Measurements from ENCODE around the gene DAB1. TPM values are rescaled to one million over a fixed set of nuclear protein-coding genes. Genes with fewer than 3 reads are reported as not detected.
"Not testable (repeated sequence)": the region's sequence is repeated elsewhere in the genome, so short reads cannot be mapped to it uniquely, and the experiment has no call there.

Gene DAB1
- total and polyA plus RNA-seq, 2 of the 8 experiments (the other 6 are each of a cell fraction or from before 2014, with no cell fraction given) = 4.4 to 11.8 TPM

DNA sequence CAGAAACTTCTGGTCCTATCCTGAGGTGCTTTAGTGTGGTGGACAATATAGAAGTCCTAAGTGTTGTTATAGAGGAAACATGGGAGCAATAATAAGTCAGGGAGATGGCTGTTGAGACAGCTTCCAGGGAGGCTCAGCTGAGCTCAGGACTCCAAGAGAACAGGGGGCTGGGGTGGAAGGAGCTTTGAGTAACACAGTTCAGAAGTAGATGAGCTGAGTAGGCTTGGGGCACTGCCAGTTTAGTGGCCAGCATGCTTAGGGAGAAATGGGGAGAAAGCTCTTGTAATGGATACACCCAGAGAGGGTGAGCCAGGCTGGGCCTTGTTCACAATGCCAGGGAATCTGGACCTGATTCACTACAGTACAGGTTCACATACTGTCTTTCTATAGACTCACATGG, 201.6 kb downstream of the DAB1 start (continued):
- TF ChIP-seq JUN (IDR thresholded peaks at IDR 0.05; ENCODE audit: low read depth, low read length) (no peak), EGR1 (IDR thresholded peaks at IDR 0.05; ENCODE audit: borderline replicate concordance, low read depth, low read length) (no peak), SAP30 (IDR thresholded peaks at IDR 0.05; ENCODE audit: insufficient read depth, insufficient replicate concordance, low read length) (no peak), PHF8 (conservative IDR thresholded peaks at IDR 0.05; ENCODE audit: low read depth, low read length) (no peak), CTBP2 (IDR thresholded peaks at IDR 0.05; ENCODE audit: borderline replicate concordance, insufficient read depth, insufficient read length, low read length) (no peak)

DNA sequence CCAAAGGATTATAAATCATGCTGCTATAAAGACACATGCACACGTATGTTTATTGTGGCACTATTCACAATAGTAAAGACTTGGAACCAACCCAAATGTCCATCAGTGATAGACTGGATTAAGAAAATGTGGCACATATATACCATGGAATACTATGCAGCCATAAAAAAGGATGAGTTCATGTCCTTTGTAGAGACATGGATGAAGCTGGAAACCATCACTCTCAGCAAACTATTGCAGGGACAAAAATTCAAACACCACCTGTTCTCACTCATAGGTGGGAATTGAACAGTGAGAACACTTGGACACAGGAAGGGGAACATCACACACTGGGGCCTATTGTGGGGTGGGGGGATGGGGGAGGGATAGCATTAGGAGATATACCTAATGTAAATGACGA, 203.0 kb downstream of the DAB1 start:
- H2BK12ac ChIP-seq (ENCODE audit: low read depth, low read length); H2BK20ac ChIP-seq (ENCODE audit: low read length); H4K5ac ChIP-seq (ENCODE audit: insufficient read length, low read depth, low read length); H4K91ac ChIP-seq (replicated peaks; ENCODE audit: insufficient read length, low read length); H3K4me2 ChIP-seq (ENCODE audit: insufficient read depth in 1 of 2, low read depth in 2 of 2, low read length in 2 of 2); DNase-seq (ENCODE audit: low read depth in 1 of 2, low spot score in 2 of 2); H4K8ac ChIP-seq (ENCODE audit: extremely low read depth, insufficient read depth, low read length); H3K4me3 ChIP-seq (ENCODE audit: extremely low read depth in 1 of 4, insufficient read depth in 2 of 4, low read depth in 3 of 4, low read length in 4 of 4); H3K23me2 ChIP-seq (ENCODE audit: low read depth, low read length); CTCF ChIA-PET (ENCODE audit: partially characterized antibody); H3K79me1 ChIP-seq (ENCODE audit: low read depth, low read length); H3K79me2 ChIP-seq (ENCODE audit: control insufficient read depth in 1 of 2, insufficient read depth in 2 of 2, low read length in 2 of 2); H2BK5ac ChIP-seq (ENCODE audit: low read depth, low read length); H2AK5ac ChIP-seq (ENCODE audit: low read depth, low read length); H2BK15ac ChIP-seq (ENCODE audit: low read length); H4K20me1 ChIP-seq (replicated peaks in 1 of 2; ENCODE audit: control insufficient read depth in 1 of 2, insufficient read depth in 2 of 2, low read length in 2 of 2); H3K18ac ChIP-seq (ENCODE audit: extremely low read depth, low read length); H3K27ac ChIP-seq (ENCODE audit: low read depth, low read length); H3K14ac ChIP-seq (ENCODE audit: insufficient read length); H2BK120ac ChIP-seq (replicated peaks; ENCODE audit: low read depth, low read length); H3K36me3 ChIP-seq (ENCODE audit: control insufficient read depth in 2 of 4, insufficient read depth in 4 of 4, low read length in 3 of 4); H3K4me1 ChIP-seq (replicated peaks in 1 of 4; ENCODE audit: control insufficient read depth in 3 of 4, insufficient read depth in 4 of 4, low read length in 3 of 4); H3K9me3 ChIP-seq (ENCODE audit: insufficient read depth in 2 of 2, low read depth in 1 of 2, low read length in 1 of 2); H3K23ac ChIP-seq (ENCODE audit: insufficient read length); H3K56ac ChIP-seq (replicated peaks; ENCODE audit: insufficient read length, low read depth, low read length); H2AFZ ChIP-seq (ENCODE audit: low read length); H3K27me3 ChIP-seq (replicated peaks in 1 of 4; ENCODE audit: control insufficient read depth in 3 of 4, extremely low read depth in 1 of 4, insufficient read depth in 3 of 4, low read length in 3 of 4); H3K9ac ChIP-seq (replicated peaks in 1 of 4; ENCODE audit: extremely low read depth in 1 of 4, low read depth in 3 of 4, low read length in 3 of 4); FAIRE-seq; POLR2A ChIA-PET (ENCODE audit: partially characterized antibody); H3K4ac ChIP-seq (replicated peaks; ENCODE audit: insufficient read length, low read depth, low read length): not testable (repeated sequence)
- 91% methylated on average over 1 of the region's 2 CpGs; no CpG with 5 or more reads in 1 of the 2 experiments for WGBS, 2 experiments (ENCODE audit: extremely low coverage in 1 of 2, insufficient coverage in 1 of 2, insufficient read length in 1 of 2, insufficient replicate concordance in 2 of 2, low coverage in 1 of 2, low lambda C conversion rate in 2 of 2, missing lambda C conversion rate in 1 of 2)

Measured in H1 (cell line).